GM19395 (cell line): ENCODE results near the gene NBPF1.
"Not testable (repeated sequence)": the region's sequence is repeated elsewhere in the genome, so short reads cannot be mapped to it uniquely, and the experiment has no call there.

ENCODE experiments used
- ATAC-seq: cut with Tn5 transposase; IDR thresholded peaks from one replicate; pipeline ENCODE4 v1.9.1; 2021; ENCODE audit warnings: mild to moderate bottlenecking, moderate library complexity; ENCODE audit not compliant: unreplicated experiment

The NBPF1 gene

GRCh38 chr1:16557034-16557433 is 56.3 kb downstream of the NBPF1 start:
- ATAC-seq, result not testable (repeated sequence)

GRCh38 chr1:16553244-16553643 is 60.1 kb downstream of the NBPF1 start:
- not testable (repeated sequence) for ATAC-seq

- not testable (repeated sequence) for ATAC-seq
Measured at GRCh38 chr1:16550212-16550918, 63.0 kb downstream of the NBPF1 start.

- ATAC-seq, result not testable (repeated sequence)
Measured at GRCh38 chr1:16549545-16549944, 63.8 kb downstream of the NBPF1 start.

GRCh38 chr1:16547502-16548241 is 65.7 kb downstream of the NBPF1 start:
- ATAC-seq, result not testable (repeated sequence)

GRCh38 chr1:16545682-16546095 is 67.7 kb downstream of the NBPF1 start:
- ATAC-seq, result not testable (repeated sequence)

GRCh38 chr1:16540421-16540893 is 72.9 kb downstream of the NBPF1 start:
- not testable (repeated sequence) for ATAC-seq

- ATAC-seq, result not testable (repeated sequence)
Measured at GRCh38 chr1:16537528-16537927, 75.8 kb downstream of the NBPF1 start.

GRCh38 chr1:16536796-16537195 is 76.6 kb downstream of the NBPF1 start:
- not testable (repeated sequence) for ATAC-seq

GRCh38 chr1:16535898-16536297 is 77.5 kb downstream of the NBPF1 start:
- ATAC-seq, result not testable (repeated sequence)

GRCh38 chr1:16535487-16535886 is 77.9 kb downstream of the NBPF1 start:
- not testable (repeated sequence) for ATAC-seq

- ATAC-seq, result not testable (repeated sequence)
Measured at GRCh38 chr1:16534829-16535456, 78.4 kb downstream of the NBPF1 start.

- not testable (repeated sequence) for ATAC-seq
Measured at GRCh38 chr1:16534239-16534828, 79.0 kb downstream of the NBPF1 start.

- not testable (repeated sequence) for ATAC-seq
Measured at GRCh38 chr1:16532235-16532991, 81.0 kb downstream of the NBPF1 start.

GRCh38 chr1:16528338-16528737 is 85.0 kb downstream of the NBPF1 start:
- not testable (repeated sequence) for ATAC-seq

GRCh38 chr1:16525769-16526168 is 87.6 kb downstream of the NBPF1 start:
- not testable (repeated sequence) for ATAC-seq

- ATAC-seq, result not testable (repeated sequence)
Measured at GRCh38 chr1:16521679-16522078, 91.7 kb downstream of the NBPF1 start.

- no peak for ATAC-seq
Measured at GRCh38 chr1:16521288-16521583, 92.1 kb downstream of the NBPF1 start.

- ATAC-seq, result not testable (repeated sequence)
Measured at GRCh38 chr1:16520435-16521287, 92.7 kb downstream of the NBPF1 start.
